Measurements from ENCODE around the gene ATL3.
"Not testable (repeated sequence)": the region's sequence is repeated elsewhere in the genome, so short reads cannot be mapped to it uniquely, and the experiment has no call there.

ATL3 gene

GRCh38 chr11:63614136-63614671 is 57.0 kb downstream of the ATL3 start, which contains the start of gene PLAAT3:
TSS of gene PLAAT3 (minus strand) at chr11:63614433. CDS start at chr11:63614014, 419 bp downstream.
- DNase-seq = peak; percentile 31

GRCh38 chr11:63613517-63614135 is 57.5 kb downstream of the ATL3 start:
- peak; percentile 41 for DNase-seq

GRCh38 chr11:63612181-63612580 is 59.0 kb downstream of the ATL3 start:
- no peak for DNase-seq

GRCh38 chr11:63611395-63611747 is 59.8 kb downstream of the ATL3 start:
- no peak for DNase-seq

GRCh38 chr11:63610604-63611394 is 60.4 kb downstream of the ATL3 start:
- DNase-seq = no peak

- DNase-seq = no peak
Observed at GRCh38 chr11:63609971-63610580, 61.1 kb downstream of the ATL3 start.

- no peak for DNase-seq
Observed at GRCh38 chr11:63609536-63609935, 61.6 kb downstream of the ATL3 start.

GRCh38 chr11:63608353-63609345 is 62.5 kb downstream of the ATL3 start:
- no peak for DNase-seq

GRCh38 chr11:63603180-63603518 is 68.0 kb downstream of the ATL3 start:
- no peak for DNase-seq

GRCh38 chr11:63602290-63603179 is 68.6 kb downstream of the ATL3 start:
- DNase-seq = not testable (repeated sequence)

- DNase-seq = no peak
Observed at GRCh38 chr11:63599211-63600122, 71.7 kb downstream of the ATL3 start.

- no peak for DNase-seq
Observed at GRCh38 chr11:63598556-63598955, 72.6 kb downstream of the ATL3 start.

- DNase-seq = no peak
Observed at GRCh38 chr11:63595296-63595695, 75.9 kb downstream of the ATL3 start.

GRCh38 chr11:63592975-63593395 is 78.2 kb downstream of the ATL3 start:
- no peak for DNase-seq

- no peak for DNase-seq
Observed at GRCh38 chr11:63590024-63590788, 81.0 kb downstream of the ATL3 start.

- no peak for DNase-seq
Observed at GRCh38 chr11:63589000-63589399, 82.2 kb downstream of the ATL3 start.

- DNase-seq = no peak
Observed at GRCh38 chr11:63586451-63587166, 84.6 kb downstream of the ATL3 start.

GRCh38 chr11:63583357-63583677 is 87.9 kb downstream of the ATL3 start:
- no peak for DNase-seq

GRCh38 chr11:63581224-63581623 is 90.0 kb downstream of the ATL3 start:
- DNase-seq = not testable (repeated sequence)

Data from CD4-positive, alpha-beta T cell treated with Interferon gamma for 1 hour (primary cell).